NOMO-1 treated with DMSO at 0.1 percent for 48 hours (cell line): ENCODE data around the gene FBXL16.
A peak's percentile ranks its signal among the peaks of the same experiment; 100 is the strongest.
"Not testable (repeated sequence)": the region's sequence is repeated elsewhere in the genome, so short reads cannot be mapped to it uniquely, and the experiment has no call there.

Source experiments
- DNase-seq: peaks from one replicate; lab custom pipeline; 2025; ENCODE audit not compliant: unreplicated experiment; lab: John Stamatoyannopoulos, UW

Gene FBXL16

DNA sequence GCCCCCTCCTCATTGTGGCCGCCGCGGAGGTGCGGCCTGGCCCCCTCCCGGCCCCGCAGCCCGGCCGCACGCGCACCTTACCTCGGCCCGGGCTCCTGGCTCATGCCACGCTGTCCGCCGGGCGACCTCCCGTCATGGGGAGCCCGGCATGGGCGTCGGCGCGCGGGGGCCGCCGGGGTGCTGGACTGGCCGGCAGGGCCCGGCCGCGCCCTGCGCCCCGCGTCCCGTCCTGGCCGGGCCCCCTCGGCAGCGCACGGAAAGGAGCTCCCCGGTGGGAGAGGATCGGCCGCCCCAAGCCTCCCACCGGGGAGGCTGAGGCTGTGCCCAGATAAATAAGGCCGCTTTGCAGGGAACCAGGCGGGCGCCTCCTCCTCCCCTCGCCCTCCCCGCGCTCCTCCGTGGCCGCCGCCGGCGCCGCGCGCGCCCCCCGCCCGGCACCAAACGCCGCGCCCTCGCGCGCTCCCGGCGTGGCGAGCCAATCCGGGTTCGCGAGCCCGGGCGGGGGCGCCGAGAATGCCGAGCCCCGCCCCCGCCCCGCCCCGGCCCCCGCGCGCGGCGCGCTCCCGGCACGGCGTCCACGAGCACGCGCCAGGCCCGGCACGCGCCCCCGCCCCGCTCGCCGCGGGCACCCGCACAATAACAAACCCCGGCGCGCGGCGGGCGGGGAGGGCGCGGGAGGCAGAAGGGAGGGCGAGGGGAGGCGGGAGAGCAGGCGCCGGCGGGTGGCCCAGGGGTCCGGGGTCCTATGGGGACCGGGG lies at the start of gene FBXL16:
Gene FBXL16, minus strand, starts transcription at position 371 of the 758 bp plus-strand sequence. CDS start 8,396 bp downstream, outside the sequence.
- DNase-seq = no peak

GRCh38 chr16:754656-755055 lies 49.1 kb upstream of the FBXL16 start:
- DNase-seq = peak; percentile 74

- DNase-seq = not testable (repeated sequence)
Measured at GRCh38 chr16:754121-754607, 48.6 kb upstream of the FBXL16 start.

DNA sequence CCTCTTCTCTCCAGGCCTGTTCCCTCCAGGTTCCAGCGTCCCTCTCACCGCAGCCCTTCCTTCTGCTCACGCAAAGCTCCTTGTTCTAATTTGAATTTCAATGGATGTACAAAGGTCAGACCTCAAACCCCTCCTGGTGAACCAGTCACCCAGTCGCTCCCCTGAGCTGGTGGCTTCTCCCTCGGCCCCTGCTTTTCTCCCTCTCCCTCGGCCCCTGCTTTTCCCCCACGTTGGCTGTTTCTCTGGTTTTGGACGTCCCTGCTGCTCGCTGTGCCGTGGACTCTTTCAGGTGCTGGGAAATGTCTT lies 46.4 kb upstream of the FBXL16 start:
- no peak for DNase-seq

DNA sequence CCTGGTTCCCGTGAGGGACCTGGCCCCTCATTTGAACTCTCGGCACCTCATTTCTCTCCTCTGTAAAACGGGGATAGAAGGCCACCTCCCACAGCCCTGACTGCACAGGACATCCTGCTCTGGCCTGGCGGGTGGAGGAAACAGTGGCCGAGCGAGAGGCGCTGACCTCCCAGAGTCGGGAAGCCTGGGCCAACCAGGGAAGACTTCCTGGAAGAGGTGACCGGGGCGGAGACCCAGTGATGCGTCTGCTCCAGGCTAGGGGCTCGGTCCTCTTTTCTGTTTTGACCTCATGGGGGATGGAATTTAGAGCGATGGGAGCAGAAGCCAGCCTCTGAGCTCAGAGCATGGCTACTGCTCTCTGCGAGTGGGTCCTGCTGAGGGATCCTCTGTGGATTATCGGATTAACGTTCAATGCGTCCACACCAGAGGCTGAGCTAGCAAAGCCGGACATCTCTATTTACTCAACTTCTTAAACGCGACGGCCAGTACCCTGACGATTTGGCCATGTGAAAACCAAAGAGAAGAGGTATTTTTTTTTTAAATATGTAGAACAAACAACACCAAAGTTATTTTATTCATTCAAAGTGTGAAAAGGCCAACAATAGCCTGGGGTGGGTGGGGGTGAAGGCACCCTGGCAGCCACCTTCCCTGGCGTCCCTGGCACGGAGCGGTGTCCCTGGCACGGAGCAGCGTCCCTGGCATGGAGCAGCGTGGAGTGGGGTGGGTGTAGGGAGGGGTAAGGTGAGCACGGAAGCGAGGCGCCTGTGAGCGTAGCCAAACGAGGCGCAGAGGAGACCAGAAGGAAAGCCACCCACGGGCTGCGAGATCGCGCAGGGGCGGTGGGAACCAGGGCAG lies 45.8 kb upstream of the FBXL16 start:
- no peak for DNase-seq

DNA sequence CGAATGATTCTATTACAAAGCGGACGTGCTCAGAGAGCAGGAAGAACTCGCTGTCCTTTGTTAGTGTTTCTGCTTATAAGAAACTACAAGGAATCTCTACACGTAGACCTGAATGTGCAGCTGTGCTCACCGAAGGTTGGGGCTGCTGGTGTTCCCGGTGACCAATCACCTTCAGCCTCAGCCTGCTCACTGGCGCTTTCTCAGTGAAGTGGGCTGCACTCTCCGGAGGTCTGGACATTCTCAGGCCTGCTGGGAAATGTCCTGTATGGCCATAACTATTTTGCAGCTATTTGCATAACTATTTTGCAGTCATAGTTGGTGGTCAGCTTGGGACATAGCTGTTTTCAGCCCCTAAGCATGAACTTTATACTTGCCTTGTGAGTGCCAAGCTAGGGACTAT lies 44.9 kb upstream of the FBXL16 start:
- DNase-seq = no peak

DNA sequence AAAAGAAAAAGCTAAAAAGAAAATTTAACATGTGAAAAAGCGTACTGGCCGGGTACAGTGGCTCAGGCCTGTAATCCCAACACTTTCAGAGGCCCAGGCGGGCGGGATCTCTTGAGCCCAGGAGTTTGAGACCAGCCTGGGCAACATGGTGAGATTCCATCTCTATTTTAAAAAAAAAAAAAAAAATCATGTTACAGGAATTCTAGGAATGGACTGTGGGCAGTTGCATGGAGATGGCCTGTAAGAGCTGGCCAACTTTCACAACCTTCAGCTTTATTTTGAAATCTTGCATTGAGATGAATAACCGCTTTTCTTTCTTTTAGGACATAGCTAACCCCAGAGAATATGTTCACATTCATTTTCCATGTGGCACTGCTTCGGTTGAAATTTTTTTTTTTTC lies 43.4 kb upstream of the FBXL16 start:
- DNase-seq = no peak

DNA sequence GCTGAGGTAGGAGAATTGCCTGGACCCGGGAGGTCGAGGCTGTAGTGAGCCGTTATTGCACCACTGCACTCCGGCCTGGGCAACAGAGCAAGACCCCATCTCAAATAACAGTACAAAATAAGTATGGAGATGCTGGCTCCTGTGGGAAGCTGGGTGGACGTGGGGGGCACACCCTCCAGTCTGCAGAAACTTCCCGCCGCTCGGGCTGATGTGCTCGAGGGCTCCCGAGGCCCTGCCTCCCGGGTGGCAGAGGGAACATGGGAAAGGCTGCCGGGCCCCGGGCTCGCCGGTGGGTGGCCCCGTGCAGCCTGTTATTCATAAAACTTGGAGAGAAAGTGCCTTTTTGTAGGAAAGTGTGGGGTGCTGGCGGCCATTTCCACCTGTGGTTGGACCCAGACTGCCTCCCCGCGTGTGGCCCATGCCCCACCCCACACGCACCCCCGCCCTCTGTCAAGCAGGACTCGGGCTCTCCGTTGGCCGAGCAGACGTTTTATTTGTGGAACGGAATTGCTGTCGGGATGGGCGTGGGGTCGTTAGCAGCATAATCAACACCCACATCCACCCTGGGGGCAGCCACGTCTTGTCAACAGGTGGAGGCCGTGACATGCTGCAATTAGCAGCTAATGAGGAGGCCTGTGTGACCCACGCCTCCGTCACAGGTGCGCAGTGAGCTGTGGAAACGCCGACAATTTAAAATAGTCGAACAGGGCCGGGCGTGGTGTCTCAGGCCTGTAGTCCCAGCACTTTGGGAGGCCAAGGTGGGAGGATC lies 42.6 kb upstream of the FBXL16 start:
- DNase-seq = no peak

- no peak for DNase-seq
Measured at GRCh38 chr16:746637-747036, 41.0 kb upstream of the FBXL16 start.

DNA sequence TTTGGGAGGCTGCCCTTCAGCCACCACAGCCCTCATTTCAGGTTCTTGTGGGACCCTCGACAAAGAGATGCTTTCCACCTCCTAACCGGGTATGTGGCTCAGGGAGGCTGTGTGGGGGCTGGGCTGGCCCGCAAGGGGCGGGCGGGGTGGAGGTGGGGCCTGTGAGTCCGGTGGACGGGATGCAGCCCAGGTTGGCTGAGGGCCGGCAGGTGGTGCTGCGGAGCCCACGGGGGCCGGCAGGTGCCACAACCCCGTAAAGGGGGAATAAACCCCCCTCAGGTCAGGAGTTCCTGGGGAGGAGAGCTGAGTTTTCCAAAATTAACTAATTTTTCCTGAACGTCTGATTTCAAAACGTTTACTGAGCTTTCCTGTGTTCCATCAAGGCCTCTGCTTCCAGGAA lies 40.1 kb upstream of the FBXL16 start:
- DNase-seq = no peak

DNA sequence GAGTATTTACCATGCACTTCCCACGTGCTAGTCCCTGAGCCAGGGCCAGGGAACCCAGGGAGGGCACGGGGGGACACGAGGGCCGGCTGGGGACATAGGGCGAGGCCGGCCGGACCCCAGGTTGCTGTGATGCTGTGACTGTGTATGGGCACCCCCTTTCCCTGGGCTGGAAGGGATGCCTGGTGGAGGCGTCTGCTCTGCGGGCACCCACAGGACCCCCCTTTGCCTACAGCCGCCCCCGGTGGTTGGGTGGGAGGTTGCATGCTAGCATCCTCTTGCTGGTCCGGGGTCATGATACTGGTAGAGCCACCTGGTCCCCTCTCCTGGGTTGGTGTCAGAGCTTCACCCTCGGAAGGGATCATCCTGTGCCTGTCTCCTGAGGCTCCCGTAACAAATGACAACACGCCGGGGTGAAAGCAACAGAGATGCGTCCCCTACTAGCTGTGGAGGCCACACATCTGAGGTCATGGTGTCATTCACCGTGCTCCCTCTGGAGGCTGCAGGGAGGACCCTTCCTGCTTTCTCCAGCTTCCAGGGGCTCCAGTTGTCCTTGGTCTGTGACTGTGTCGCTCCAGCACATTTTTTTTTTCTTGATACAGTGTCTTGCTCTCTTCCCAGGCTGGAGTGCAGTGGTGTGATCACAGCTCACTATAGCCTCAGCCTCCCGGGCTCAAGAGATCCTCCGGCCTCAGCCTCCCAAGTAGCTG lies 38.3 kb upstream of the FBXL16 start:
- no peak for DNase-seq

- DNase-seq = not testable (repeated sequence)
Measured at GRCh38 chr16:742894-743293, 37.3 kb upstream of the FBXL16 start.

GRCh38 chr16:741986-742629 lies 36.5 kb upstream of the FBXL16 start:
- no peak for DNase-seq

DNA sequence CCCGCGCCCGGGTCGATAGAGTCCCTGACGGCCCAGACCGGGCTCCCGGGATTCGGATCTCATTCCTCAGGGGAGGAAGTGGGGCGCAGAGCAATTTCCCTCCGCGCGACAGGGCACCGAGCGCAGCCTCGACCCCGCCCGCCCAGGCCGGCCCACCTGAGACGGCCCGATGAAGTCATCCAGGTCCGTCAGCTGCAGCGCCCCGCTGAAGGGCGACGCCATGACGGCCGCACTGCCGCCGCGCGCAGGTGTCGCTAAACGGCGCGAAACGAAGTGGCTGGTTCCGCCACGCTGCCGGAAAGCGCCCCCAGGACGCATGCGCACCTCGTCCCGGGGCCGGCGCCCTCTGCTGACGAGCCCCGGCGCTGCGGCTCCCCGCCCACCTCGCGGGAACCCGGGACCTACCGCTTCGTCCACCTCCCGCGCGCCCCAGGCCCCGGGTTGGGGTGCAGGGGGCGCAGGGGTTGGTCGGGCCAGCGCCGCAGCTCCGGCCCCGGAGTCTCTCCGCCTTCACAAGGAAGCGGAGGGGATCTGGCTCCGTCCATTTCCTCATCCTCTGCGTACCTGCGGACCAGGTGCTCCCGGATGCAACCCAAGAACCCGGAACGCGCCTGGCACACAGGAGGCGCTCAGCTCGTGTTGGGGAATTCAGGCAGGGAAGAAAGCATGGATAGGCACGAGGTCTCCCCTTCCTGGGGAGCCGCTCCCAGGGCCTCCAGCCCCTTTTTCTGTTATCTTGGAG lies 35.3 kb upstream of the FBXL16 start, which contains the start of gene CIAO3:
Gene CIAO3, minus strand, starts transcription at position 234 of the 742 bp plus-strand sequence. Its CDS starts 12 bp downstream, at position 222.
- peak; percentile 69 for DNase-seq

- no peak for DNase-seq
Measured at GRCh38 chr16:740459-740763, 34.8 kb upstream of the FBXL16 start.

GRCh38 chr16:739560-740458 lies 34.2 kb upstream of the FBXL16 start:
- no peak for DNase-seq

DNA sequence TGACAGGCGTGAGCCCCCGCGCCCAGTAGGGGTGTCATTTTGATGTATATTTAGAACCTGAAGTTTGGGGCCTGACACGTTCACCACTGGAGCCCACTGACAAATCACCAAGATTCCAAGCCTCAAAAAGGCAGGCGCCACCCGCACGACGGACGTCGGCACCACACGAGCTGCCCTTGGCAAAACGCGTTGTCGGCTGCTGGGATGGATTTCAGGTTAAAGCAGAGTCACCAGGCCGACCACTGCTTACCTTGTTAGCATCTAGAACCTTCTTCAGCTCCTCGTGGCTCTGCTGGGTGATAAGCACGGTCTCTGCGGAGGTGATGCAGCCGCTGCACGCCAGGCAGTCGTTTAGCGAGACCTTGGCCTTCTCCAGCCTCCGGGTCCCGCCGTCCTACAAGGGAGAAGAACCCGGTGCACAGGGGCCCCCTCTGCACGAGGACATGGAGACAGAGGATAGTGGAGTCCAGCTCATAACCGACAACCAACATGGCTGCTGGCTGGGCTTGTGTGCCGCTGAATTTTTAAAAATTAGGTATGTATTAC lies 31.4 kb upstream of the FBXL16 start:
- no peak for DNase-seq

DNA sequence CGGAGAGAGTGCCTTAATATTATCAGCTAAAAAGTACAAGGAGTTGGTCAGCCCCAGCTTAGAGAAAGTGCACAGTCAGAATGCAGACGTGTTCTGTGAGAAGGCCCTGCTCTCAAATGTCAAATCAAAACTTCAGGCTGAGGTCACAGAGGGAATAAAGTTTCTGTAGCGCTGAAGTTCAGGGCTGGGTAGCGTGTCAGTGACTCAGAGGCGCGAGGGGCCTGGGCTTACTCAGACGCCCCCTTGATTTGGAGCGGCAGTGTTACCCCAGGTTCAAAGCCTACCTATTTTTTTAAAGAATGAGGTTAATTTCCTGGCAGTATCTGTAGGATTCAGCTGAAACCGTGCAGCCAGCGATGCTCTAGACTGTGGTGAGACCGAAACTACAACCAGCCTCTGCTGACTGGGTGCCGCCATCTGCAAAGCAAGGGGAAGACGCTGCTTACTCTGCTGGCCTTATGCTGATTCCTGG lies 30.4 kb upstream of the FBXL16 start:
- no peak for DNase-seq
